ENCODE data around the gene TMSB10.
A peak's percentile ranks its signal among the peaks of the same experiment; 100 is the strongest.

The TMSB10 gene

GRCh38 chr2:84902526-84902925, 2.9 kb upstream of the TMSB10 start:
- DNase-seq (ENCODE audit: low read depth): no peak
- TF ChIP-seq, protein P1, sequence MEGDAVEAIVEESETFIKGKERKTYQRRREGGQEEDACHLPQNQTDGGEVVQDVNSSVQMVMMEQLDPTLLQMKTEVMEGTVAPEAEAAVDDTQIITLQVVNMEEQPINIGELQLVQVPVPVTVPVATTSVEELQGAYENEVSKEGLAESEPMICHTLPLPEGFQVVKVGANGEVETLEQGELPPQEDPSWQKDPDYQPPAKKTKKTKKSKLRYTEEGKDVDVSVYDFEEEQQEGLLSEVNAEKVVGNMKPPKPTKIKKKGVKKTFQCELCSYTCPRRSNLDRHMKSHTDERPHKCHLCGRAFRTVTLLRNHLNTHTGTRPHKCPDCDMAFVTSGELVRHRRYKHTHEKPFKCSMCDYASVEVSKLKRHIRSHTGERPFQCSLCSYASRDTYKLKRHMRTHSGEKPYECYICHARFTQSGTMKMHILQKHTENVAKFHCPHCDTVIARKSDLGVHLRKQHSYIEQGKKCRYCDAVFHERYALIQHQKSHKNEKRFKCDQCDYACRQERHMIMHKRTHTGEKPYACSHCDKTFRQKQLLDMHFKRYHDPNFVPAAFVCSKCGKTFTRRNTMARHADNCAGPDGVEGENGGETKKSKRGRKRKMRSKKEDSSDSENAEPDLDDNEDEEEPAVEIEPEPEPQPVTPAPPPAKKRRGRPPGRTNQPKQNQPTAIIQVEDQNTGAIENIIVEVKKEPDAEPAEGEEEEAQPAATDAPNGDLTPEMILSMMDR (IDR thresholded peaks at IDR 0.05; ENCODE audit: low read length, missing control alignments): no peak
- no peak overlapping the region for H3K4me3 ChIP-seq (replicated peaks; ENCODE audit: low read depth, low read length)

GRCh38 chr2:84904151-84904550, 1.3 kb upstream of the TMSB10 start:
- no peak for DNase-seq (ENCODE audit: low read depth)
- H3K4me3 ChIP-seq (replicated peaks; ENCODE audit: low read depth, low read length): no peak overlapping the region
- TF ChIP-seq, protein P1 (IDR thresholded peaks at IDR 0.05; ENCODE audit: low read length, missing control alignments): no peak

- TF ChIP-seq, protein P1 (IDR thresholded peaks at IDR 0.05; ENCODE audit: low read length, missing control alignments): no peak
- peak; percentile 77 for DNase-seq (ENCODE audit: low read depth)
- H3K4me3 ChIP-seq (replicated peaks; ENCODE audit: low read depth, low read length): peak overlapping the region; percentile 98
Observed at GRCh38 chr2:84904717-84905174, 710 bp upstream of the TMSB10 start.

DNA sequence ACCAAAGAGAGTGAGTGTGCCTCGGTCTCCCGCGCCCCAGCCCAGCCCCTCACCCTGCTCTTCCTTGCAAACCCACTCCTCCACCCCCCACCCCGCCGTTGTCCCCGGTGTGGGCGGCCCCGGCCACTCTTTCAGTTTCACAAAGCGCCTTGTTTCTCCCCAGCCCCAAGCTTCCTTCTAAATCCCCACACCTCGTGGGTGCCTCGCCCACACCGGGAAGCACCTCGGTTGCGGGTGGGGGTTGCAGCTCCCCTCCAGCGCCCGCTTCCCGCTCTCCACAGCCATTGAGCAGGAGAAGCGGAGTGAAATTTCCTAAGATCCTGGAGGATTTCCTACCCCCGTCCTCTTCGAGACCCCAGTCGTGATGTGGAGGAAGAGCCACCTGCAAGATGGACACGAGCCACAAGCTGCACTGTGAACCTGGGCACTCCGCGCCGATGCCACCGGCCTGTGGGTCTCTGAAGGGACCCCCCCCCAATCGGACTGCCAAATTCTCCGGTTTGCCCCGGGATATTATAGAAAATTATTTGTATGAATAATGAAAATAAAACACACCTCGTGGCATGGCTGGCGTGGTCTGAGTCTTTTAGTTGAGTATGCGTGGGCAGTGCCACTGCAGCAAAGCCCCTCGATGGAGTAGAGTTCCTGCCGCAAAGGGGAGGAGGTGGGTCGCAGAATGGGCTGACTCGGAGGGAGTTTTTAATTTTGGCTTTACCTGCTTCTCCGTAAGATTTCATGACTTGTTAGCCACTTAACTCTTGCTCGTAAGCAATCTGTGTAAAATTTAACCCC, 848 bp downstream of the TMSB10 start:
- TF ChIP-seq, protein P1 (IDR thresholded peaks at IDR 0.05; ENCODE audit: low read length, missing control alignments): no peak
- DNase-seq (ENCODE audit: low read depth): no peak
- H3K4me3 ChIP-seq (replicated peaks; ENCODE audit: low read depth, low read length): peak overlapping the region; percentile 98

GRCh38 chr2:84906900-84907714, 1.7 kb downstream of the TMSB10 start:
- TF ChIP-seq, protein P1 (IDR thresholded peaks at IDR 0.05; ENCODE audit: low read length, missing control alignments): no peak
- H3K4me3 ChIP-seq (replicated peaks; ENCODE audit: low read depth, low read length): peak overlapping the region; percentile 98
- DNase-seq (ENCODE audit: low read depth): peak; percentile 95

- DNase-seq (ENCODE audit: low read depth): no peak
- TF ChIP-seq, protein P1 (IDR thresholded peaks at IDR 0.05; ENCODE audit: low read length, missing control alignments): no peak
Observed at GRCh38 chr2:84908948-84909713, 3.7 kb downstream of the TMSB10 start.

More at GRCh38 chr2:84908948-84909713, 3.7 kb downstream of the TMSB10 start:
- no peak overlapping the region for H3K4me3 ChIP-seq (replicated peaks; ENCODE audit: low read depth, low read length)
